DMS 273 (cell line): ENCODE data around the gene HEMK1.

ENCODE experiments used
- DNase-seq: peaks from one replicate; lab custom pipeline; 2025; ENCODE audit not compliant: unreplicated experiment; lab: John Stamatoyannopoulos, UW

Gene HEMK1

GRCh38 chr3:50568947-50569749 lies at the start of gene HEMK1:
Gene HEMK1 (plus strand): TSS chr3:50569522. CDS start chr3:50571105, 1,583 bp downstream.
- DNase-seq = peak; percentile 97

- DNase-seq = peak; percentile 15
These were observed 48.5 kb upstream of the HEMK1 start for GRCh38 chr3:50520849-50521248.

- no peak for DNase-seq
These were observed 47.8 kb upstream of the HEMK1 start for GRCh38 chr3:50521572-50521971.

- no peak for DNase-seq
These were observed 46.0 kb upstream of the HEMK1 start for GRCh38 chr3:50523279-50523811.

GRCh38 chr3:50524746-50525145 lies 44.6 kb upstream of the HEMK1 start:
- no peak for DNase-seq

GRCh38 chr3:50525191-50525910 lies 44.0 kb upstream of the HEMK1 start:
- no peak for DNase-seq

- DNase-seq = peak; percentile 24
These were observed 43.3 kb upstream of the HEMK1 start for GRCh38 chr3:50525987-50526386.

GRCh38 chr3:50530001-50530970 lies 39.0 kb upstream of the HEMK1 start:
- DNase-seq = no peak

GRCh38 chr3:50531201-50531600 lies 38.1 kb upstream of the HEMK1 start:
- DNase-seq = no peak

- DNase-seq = no peak
These were observed 37.1 kb upstream of the HEMK1 start for GRCh38 chr3:50532062-50532705.

- no peak for DNase-seq
These were observed 36.0 kb upstream of the HEMK1 start for GRCh38 chr3:50533316-50533715.

GRCh38 chr3:50533807-50534461 lies 35.4 kb upstream of the HEMK1 start:
- DNase-seq = no peak

GRCh38 chr3:50534681-50535330 lies 34.5 kb upstream of the HEMK1 start:
- DNase-seq = no peak

GRCh38 chr3:50536471-50537180 lies 32.7 kb upstream of the HEMK1 start:
- DNase-seq = no peak

- no peak for DNase-seq
These were observed 31.7 kb upstream of the HEMK1 start for GRCh38 chr3:50537421-50538129.

- DNase-seq = no peak
These were observed 29.7 kb upstream of the HEMK1 start for GRCh38 chr3:50539356-50540286.
